K562 (cell line): ENCODE measurements around the gene CRIM1. TPM values are rescaled to one million over a fixed set of nuclear protein-coding genes. Genes with fewer than 3 reads are reported as not detected.

Source experiments
- ATAC-seq: fragments of 200-7000 bp; cut with Tn5 transposase; 3 replicates; pipeline ENCODE4 v1.9.1; 2020; ENCODE audit warnings: moderate library complexity
- BruUV-seq: library from RNA; stranded (reverse); fragments of 400-500 nt; replicated peaks from 2 replicates; lab custom pipeline; 2021; lab: Mats Ljungman, UMichigan
- CTCF ChIA-PET: fragments of 300-600 bp; formaldehyde crosslinking; extraction: SDS; loops from one replicate; lab custom pipeline; 2021; ENCODE audit warnings: low intra/inter-chr PET ratio; lab: Yijun Ruan, JAX
- POLR2A ChIA-PET: fragments of 300-600, 350-650 bp; sonication (Branson Sonifier 250); formaldehyde crosslinking; extraction: SDS; loops from one replicate; lab custom pipeline; 2021; ENCODE audit warnings: antibody characterized with exemption, inconsistent platforms; lab: Yijun Ruan, JAX
- DNase-seq, 4 experiments: peaks; one replicate each; pipeline versions ENCODE4 v3.0.0 to v3.0.0-alpha.2; 2011 to 2018; ENCODE audit warnings: low spot score in 3 of 4, mixed read lengths in 3 of 4; ENCODE audit errors: extremely low read depth in 1 of 4
- FAIRE-seq: peaks from 2 replicates; lab custom pipeline; 2011; peaks lifted over from hg19 to GRCh38; lab: Jason Lieb, UNC
- H2AFZ ChIP-seq: 2 replicates; pipeline ENCODE4 v1.6.0; 2011; ENCODE audit warnings: low read depth, low read length, control low read depth, inconsistent platforms
- H3K27ac ChIP-seq: fragments of 200-600 bp; 3 replicates; pipeline ENCODE4 v1.8.0; 2011; ENCODE audit warnings: low read depth, mild to moderate bottlenecking, control low read depth, inconsistent platforms, low read length, moderate library complexity, mixed read lengths; ENCODE audit errors: extremely low read depth
- H3K27me3 ChIP-seq, 2 experiments: fragments of 300-600 bp in 1 of 2; 2 replicates in 1 of 2; 3 replicates in 1 of 2; pipeline versions ENCODE4 v1.6.0 to v1.8.0; 2011; ENCODE audit warnings: inconsistent platforms in 2 of 2, low read length in 2 of 2, mild to moderate bottlenecking in 1 of 2, mixed read lengths in 1 of 2, moderate library complexity in 1 of 2; ENCODE audit not compliant: control insufficient read depth in 2 of 2, insufficient read depth in 2 of 2
- H3K36me3 ChIP-seq: fragments of 300-600 bp; 3 replicates; pipeline ENCODE4 v1.8.0; 2011; ENCODE audit warnings: mild to moderate bottlenecking, low read length, inconsistent platforms; ENCODE audit not compliant: control insufficient read depth, insufficient read depth
- H3K4me1 ChIP-seq, 2 experiments: fragments of 200-600 bp in 1 of 2; replicated peaks in 1 of 2; 2 replicates in 1 of 2; 3 replicates in 1 of 2; pipeline versions ENCODE4 v1.5.1 to v1.8.0; 2011; ENCODE audit warnings: inconsistent platforms in 2 of 2, low read length in 2 of 2, mild to moderate bottlenecking in 1 of 2, mixed read lengths in 1 of 2, moderate library complexity in 1 of 2; ENCODE audit not compliant: control insufficient read depth in 2 of 2, insufficient read depth in 2 of 2
- H3K4me2 ChIP-seq: 2 replicates; pipeline ENCODE4 v1.6.1; 2011; ENCODE audit warnings: low read length, control low read depth, inconsistent platforms, mixed read lengths; ENCODE audit not compliant: insufficient read depth
- H3K4me3 ChIP-seq: fragments of 200-600 bp; sonication (generic), shearing (Covaris generic); 2 replicates; pipeline ENCODE4 v1.5.1; 2016; ENCODE audit warnings: control low read depth, inconsistent platforms
- H3K79me2 ChIP-seq: fragments of 200-600 bp; 3 replicates; pipeline ENCODE4 v1.8.0; 2011; ENCODE audit warnings: low read length, inconsistent platforms; ENCODE audit not compliant: control insufficient read depth, insufficient read depth
- H3K9ac ChIP-seq, 2 experiments: 2 replicates each; pipeline versions ENCODE4 v1.6.0 to v1.6.1; 2011; ENCODE audit warnings: low read depth in 2 of 2, low read length in 2 of 2, control low read depth in 1 of 2, inconsistent platforms in 1 of 2, mild to moderate bottlenecking in 1 of 2, mixed read lengths in 1 of 2; ENCODE audit not compliant: insufficient read depth in 1 of 2
- H3K9me1 ChIP-seq: one replicate; pipeline ENCODE4 v1.6.0; 2011; ENCODE audit warnings: inconsistent platforms, mild to moderate bottlenecking, low read length, moderate library complexity; ENCODE audit not compliant: control insufficient read depth, insufficient read depth
- H3K9me3 ChIP-seq: replicated peaks from 2 replicates; pipeline ENCODE4 v1.5.1; 2011; ENCODE audit warnings: low read depth, low read length, inconsistent platforms; ENCODE audit not compliant: control insufficient read depth, insufficient read depth
- H4K20me1 ChIP-seq: replicated peaks from 2 replicates; pipeline ENCODE4 v1.6.1; 2011; ENCODE audit warnings: low read length, inconsistent platforms, mixed read lengths; ENCODE audit not compliant: control insufficient read depth, insufficient read depth
- CBX8 ChIP-seq: fragments of 200-600 bp; sonication (generic); IDR thresholded peaks from 2 replicates; pipeline ENCODE4 v1.6.1; 2012; ENCODE audit warnings: borderline replicate concordance, mixed run types, low read depth, mild to moderate bottlenecking, moderate library complexity, mixed read lengths, low read length, control low read depth, inconsistent platforms; ENCODE audit not compliant: poor library complexity, severe bottlenecking; ENCODE audit errors: extremely low read depth
- HDAC1 ChIP-seq, 2 experiments: fragments of 450-650 bp; IDR thresholded peaks; 2 replicates each; pipeline ENCODE4 v1.6.1; 2016 to 2017; ENCODE audit warnings: inconsistent platforms in 1 of 2, mild to moderate bottlenecking in 1 of 2, moderate library complexity in 1 of 2
- PPARD ChIP-seq: fragments of 250-450 bp; sonication (Bioruptor Pico); IDR thresholded peaks from 2 replicates; pipeline ENCODE4 v1.8.0; 2022; ENCODE audit warnings: inconsistent platforms, mild to moderate bottlenecking, moderate library complexity
- SMAD3 ChIP-seq: fragments of 450-650 bp; formaldehyde crosslinking; conservative IDR thresholded peaks from 2 replicates; pipeline ENCODE4 v1.4.0; 2020; ENCODE audit warnings: mild to moderate bottlenecking
- TGIF2 ChIP-seq: sonication (generic); formaldehyde crosslinking; IDR thresholded peaks from 2 replicates; pipeline ENCODE4 v1.8.1; 2022; ENCODE audit warnings: mild to moderate bottlenecking, missing genetic modification reagents, moderate library complexity
- ZBTB7A ChIP-seq: IDR thresholded peaks from 2 replicates; pipeline ENCODE4 v1.6.1; 2011; ENCODE audit warnings: low read depth, mild to moderate bottlenecking, low read length, moderate library complexity, borderline replicate concordance; ENCODE audit not compliant: control insufficient read depth
- ZNF347 ChIP-seq: fragments of 450-650 bp; formaldehyde crosslinking; IDR thresholded peaks from 2 replicates; pipeline ENCODE4 v1.4.0; 2020; ENCODE audit warnings: low read depth, mild to moderate bottlenecking, moderate library complexity
- whole genome bisulfite sequencing: fragments of 100-300 bp; shearing (Covaris generic); methylation state at CpG from one replicate; pipeline ENCODE4 v1.1.6; 2016; ENCODE audit warnings: low coverage, mixed read lengths; ENCODE audit not compliant: insufficient coverage; ENCODE audit errors: missing lambda C conversion rate; 5-methylcytosine and 5-hydroxymethylcytosine counted together
- in situ Hi-C: fragments of 300-500 bp; cut with MboI; formaldehyde crosslinking; loops from 4 replicates; pipeline ENCODE4 v1.15.0; 2018; ENCODE audit warnings: inconsistent platforms, mixed read lengths
- intact Hi-C: fragments of 100-400 bp; cut with micrococcal nuclease; formaldehyde crosslinking; loops from 2 replicates; pipeline ENCODE4 v1.14.2; 2022
- polyA plus RNA-seq, 8 experiments: library from polyadenylated mRNA; depleted of rRNA in 4 of 8; stranded (reverse) in 5 of 8; unstranded in 3 of 8; fragments of >200 nt; fragmentation: Nextera tagmentation in 2 of 8; fragmentation: Illumina TruSeq in 1 of 8; extraction: Ambion mirVana in 2 of 8; extraction: Trizol in 1 of 8; gene quantifications; 2 replicates each; pipeline versions ENCODE4 v1.2.1 to v1.2.3, GENCODE V29; 2011 to 2014; ENCODE audit warnings: inconsistent platforms in 1 of 8, missing spikeins in 1 of 8
- total RNA-seq, 7 experiments: library from RNA; depleted of rRNA in 6 of 7; stranded (reverse); fragments of >200 nt in 6 of 7; fragmentation: Illumina TruSeq in 2 of 7; extraction: Trizol in 2 of 7; gene quantifications; 2 replicates each; pipeline versions ENCODE4 v1.2.1 to v1.2.3, GENCODE V29; 2011 to 2021; ENCODE audit warnings: low replicate concordance in 1 of 7
- TF ChIP-seq, protein P1 (sequence below): fragments of 200-800 bp; sonication (Bioruptor generic); IDR thresholded peaks from 2 replicates; pipeline ENCODE4 v1.6.1; 2017; ENCODE audit warnings: missing genetic modification characterization, missing compliant biosample characterization

The CRIM1 gene
- total and polyA plus RNA-seq, 9 of the 15 experiments (the other 6 are each of a cell fraction or from before 2014, with no cell fraction given) = 0.01 to 0.36 (median 0.06) TPM; not detected in 1

- H3K27ac ChIP-seq = no peak overlapping the region
- DNase-seq (no peak), ATAC-seq (no peak), FAIRE-seq (no peak)
- H3K4me3 ChIP-seq = no peak overlapping the region
- H3K9me3 ChIP-seq = no peaks in the 10 kb centered on the region
- ChIA-PET POLR2A (no interaction called here), CTCF (no interaction called here)
- H3K9me1 ChIP-seq = no peaks in the 10 kb centered on the region
- no peaks in the 10 kb centered on the region for H3K4me1 ChIP-seq
- no peaks in the 10 kb centered on the region for H4K20me1 ChIP-seq
- H3K36me3 ChIP-seq = no peaks in the 10 kb centered on the region
- H2AFZ ChIP-seq = no peak overlapping the region
- H3K9ac ChIP-seq = no peak overlapping the region
- no peak overlapping the region for H3K4me2 ChIP-seq
- WGBS = 0% methylated on average over 4 of the region's 4 CpGs
- no TSS peak for BruUV-seq
- no peak for TF ChIP-seq HDAC1 (IDR thresholded peaks at IDR 0.05)
- TF ChIP-seq SMAD3 (CRISPR knock-in tag) = no peak
- TF ChIP-seq TGIF2 (CRISPR knock-in tag) = no peak
- TF ChIP-seq CBX8 = no peak
- intact Hi-C loops = no loop called here
- no peaks in the 10 kb centered on the region for H3K79me2 ChIP-seq
- in situ Hi-C loops = no loop called here
- H3K27me3 ChIP-seq = no peaks in the 10 kb centered on the region
Measured at GRCh38 chr2:36333350-36334012, 22.1 kb upstream of the CRIM1 start.

- POLR2A ChIA-PET = interaction anchor here (0.5 kb wide), 1 partner anchor 229 kb away, joined by 3 read pairs; no protein-coding TSS in a partner anchor
- BruUV-seq = no TSS peak
Measured at GRCh38 chr2:36335597-36335996, 20.0 kb upstream of the CRIM1 start.

More at GRCh38 chr2:36335597-36335996, 20.0 kb upstream of the CRIM1 start:
- ATAC-seq = no peak
- H3K9ac ChIP-seq = no peak overlapping the region
- WGBS = 0% methylated on average over 4 of the region's 5 CpGs
- H3K9me3 ChIP-seq = no peaks in the 10 kb centered on the region
- CTCF ChIA-PET = no interaction called here
- no peak overlapping the region for H3K4me3 ChIP-seq
- no peaks in the 10 kb centered on the region for H3K9me1 ChIP-seq
- no peak for DNase-seq
- TF ChIP-seq, protein P1, sequence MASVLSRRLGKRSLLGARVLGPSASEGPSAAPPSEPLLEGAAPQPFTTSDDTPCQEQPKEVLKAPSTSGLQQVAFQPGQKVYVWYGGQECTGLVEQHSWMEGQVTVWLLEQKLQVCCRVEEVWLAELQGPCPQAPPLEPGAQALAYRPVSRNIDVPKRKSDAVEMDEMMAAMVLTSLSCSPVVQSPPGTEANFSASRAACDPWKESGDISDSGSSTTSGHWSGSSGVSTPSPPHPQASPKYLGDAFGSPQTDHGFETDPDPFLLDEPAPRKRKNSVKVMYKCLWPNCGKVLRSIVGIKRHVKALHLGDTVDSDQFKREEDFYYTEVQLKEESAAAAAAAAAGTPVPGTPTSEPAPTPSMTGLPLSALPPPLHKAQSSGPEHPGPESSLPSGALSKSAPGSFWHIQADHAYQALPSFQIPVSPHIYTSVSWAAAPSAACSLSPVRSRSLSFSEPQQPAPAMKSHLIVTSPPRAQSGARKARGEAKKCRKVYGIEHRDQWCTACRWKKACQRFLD (CRISPR knock-in tag) = no peak
- no peak for TF ChIP-seq ZBTB7A
- no peak for TF ChIP-seq ZNF347
- no peak for TF ChIP-seq PPARD (CRISPR knock-in tag)
- no peak overlapping the region for H3K27ac ChIP-seq
- no peak overlapping the region for H3K4me2 ChIP-seq
- H2AFZ ChIP-seq = no peak overlapping the region
- H4K20me1 ChIP-seq = no peaks in the 10 kb centered on the region
- in situ Hi-C loops (no loop called here), intact Hi-C loops (no loop called here)
- H3K36me3 ChIP-seq = no peaks in the 10 kb centered on the region
- no peak for FAIRE-seq
- no peaks in the 10 kb centered on the region for H3K4me1 ChIP-seq
- H3K79me2 ChIP-seq = no peaks in the 10 kb centered on the region
- H3K27me3 ChIP-seq = no peaks in the 10 kb centered on the region
